ENCODE results near the gene PTGER1.

GRCh38 chr19:14476327-14476672, 1.1 kb upstream of the PTGER1 start:
- TF ChIP-seq CTCF (IDR thresholded peaks at IDR 0.05) (no peak), ZFX (IDR thresholded peaks at IDR 0.05; ENCODE audit: borderline replicate concordance) (no peak)
